ENCODE results near the gene STARD9. TPM values are rescaled to one million over a fixed set of nuclear protein-coding genes. Genes with fewer than 3 reads are reported as not detected.
A peak's percentile ranks its signal among the peaks of the same experiment; 100 is the strongest.

Gene STARD9
- total and polyA plus RNA-seq, 4 donors = 2.4 to 27.6 (median 10.8) TPM

GRCh38 chr15:42734076-42734672 lies 158.8 kb downstream of the STARD9 start:
- Histone ChIP-seq H3K27me3 (ENCODE audit: control insufficient read depth in 3 of 3, insufficient read depth in 3 of 3, low read length in 2 of 3) (no peaks in the 10 kb centered on the region), H3K27ac (ENCODE audit: low read depth in 1 of 2, low read length in 1 of 2) (no peak overlapping the region), H3K4me3 (no peak overlapping the region), H3K4me1 (ENCODE audit: control insufficient read depth in 5 of 5, insufficient read depth in 5 of 5, low read length in 5 of 5) (peaks cover 0 to 17% (median 4%) of the 10 kb centered on the region in 5 donors), H3K36me3 (ENCODE audit: control insufficient read depth in 4 of 4, insufficient read depth in 4 of 4, low read length in 4 of 4) (peaks cover 7 to 56% (median 43%) of the 10 kb centered on the region in 4 donors), H3K9me3 (ENCODE audit: control insufficient read depth in 4 of 4, insufficient read depth in 3 of 4, low read length in 3 of 4) (no peaks in the 10 kb centered on the region), H3K9ac (ENCODE audit: insufficient read depth in 1 of 2, low read length in 2 of 2) (no peak overlapping the region)
- ATAC-seq (ENCODE audit: insufficient read depth, low FRiP score) = no peak
- no peak for TF ChIP-seq CTCF (IDR thresholded peaks at IDR 0.05; ENCODE audit: control extremely low read depth, extremely low read depth)
- WGBS, 2 donors = 96 to 97% methylated on average over 5 to 6 of the region's 6 CpGs
- no peak for DNase-seq

GRCh38 chr15:42735382-42736165 lies 160.2 kb downstream of the STARD9 start:
- DNase-seq = no peak
- ATAC-seq (ENCODE audit: insufficient read depth, low FRiP score) = no peak
- H3K36me3 ChIP-seq (ENCODE audit: control insufficient read depth in 4 of 4, insufficient read depth in 4 of 4, low read length in 4 of 4) = peaks cover 7 to 45% (median 34%) of the 10 kb centered on the region in 4 donors
- TF ChIP-seq CTCF (IDR thresholded peaks at IDR 0.05; ENCODE audit: control extremely low read depth, extremely low read depth) = no peak
- peak overlapping the region in 1 of 2 donors; percentile 65 for H3K9ac ChIP-seq (ENCODE audit: insufficient read depth in 1 of 2, low read length in 2 of 2)
- 87 to 94% methylated on average over 19 of the region's 19 CpGs for WGBS, 2 donors
- H3K4me3 ChIP-seq = no peak overlapping the region
- peaks cover 0 to 17% (median 4%) of the 10 kb centered on the region in 5 donors for H3K4me1 ChIP-seq (ENCODE audit: control insufficient read depth in 5 of 5, insufficient read depth in 5 of 5, low read length in 5 of 5)
- no peak overlapping the region for H3K27ac ChIP-seq (ENCODE audit: low read depth in 1 of 2, low read length in 1 of 2)
- H3K27me3 ChIP-seq (ENCODE audit: control insufficient read depth in 3 of 3, insufficient read depth in 3 of 3, low read length in 2 of 3) = no peaks in the 10 kb centered on the region
- no peaks in the 10 kb centered on the region for H3K9me3 ChIP-seq (ENCODE audit: control insufficient read depth in 4 of 4, insufficient read depth in 3 of 4, low read length in 3 of 4)

- DNase-seq = peak; percentile 42 to 63 (median 63)
- H3K36me3 ChIP-seq (ENCODE audit: control insufficient read depth in 4 of 4, insufficient read depth in 4 of 4, low read length in 4 of 4) = peaks cover 3 to 38% (median 30%) of the 10 kb centered on the region in 4 donors
- no peak for TF ChIP-seq CTCF (IDR thresholded peaks at IDR 0.05; ENCODE audit: control extremely low read depth, extremely low read depth)
- no peaks in the 10 kb centered on the region for H3K27me3 ChIP-seq (ENCODE audit: control insufficient read depth in 3 of 3, insufficient read depth in 3 of 3, low read length in 2 of 3)
- H3K4me1 ChIP-seq (ENCODE audit: control insufficient read depth in 5 of 5, insufficient read depth in 5 of 5, low read length in 5 of 5) = peaks cover 0 to 17% (median 4%) of the 10 kb centered on the region in 5 donors
- H3K9me3 ChIP-seq (ENCODE audit: control insufficient read depth in 4 of 4, insufficient read depth in 3 of 4, low read length in 3 of 4) = no peaks in the 10 kb centered on the region
- 1% methylated on average over 54 to 55 of the region's 55 CpGs for WGBS, 2 donors
- peak overlapping the region; percentile 18 to 65 for H3K9ac ChIP-seq (ENCODE audit: insufficient read depth in 1 of 2, low read length in 2 of 2)
- peak overlapping the region; percentile 66 for H3K4me3 ChIP-seq
- peak; percentile 23 for ATAC-seq (ENCODE audit: insufficient read depth, low FRiP score)
- H3K27ac ChIP-seq (ENCODE audit: low read depth in 1 of 2, low read length in 1 of 2) = peak overlapping the region; percentile 82 to 90
Measured at GRCh38 chr15:42736178-42736792, 160.9 kb downstream of the STARD9 start.

Measured in lung (tissue), 12 donors.